22Rv1 (cell line): ENCODE results near the gene ITGAV.

Experiments
- H3K27ac ChIP-seq: fragments of 450-650 bp; 2 replicates; pipeline ENCODE4 v1.5.1; 2017
- ZFX ChIP-seq: fragments of 450-650 bp; IDR thresholded peaks from 2 replicates; pipeline ENCODE4 v1.6.1; 2017; ENCODE audit warnings: antibody characterized with exemption, borderline replicate concordance
- TF ChIP-seq, protein P1 (sequence below): fragments of 450-650 bp; IDR thresholded peaks from 2 replicates; pipeline ENCODE4 v1.5.1; 2017; ENCODE audit warnings: mild to moderate bottlenecking

The ITGAV gene

DNA sequence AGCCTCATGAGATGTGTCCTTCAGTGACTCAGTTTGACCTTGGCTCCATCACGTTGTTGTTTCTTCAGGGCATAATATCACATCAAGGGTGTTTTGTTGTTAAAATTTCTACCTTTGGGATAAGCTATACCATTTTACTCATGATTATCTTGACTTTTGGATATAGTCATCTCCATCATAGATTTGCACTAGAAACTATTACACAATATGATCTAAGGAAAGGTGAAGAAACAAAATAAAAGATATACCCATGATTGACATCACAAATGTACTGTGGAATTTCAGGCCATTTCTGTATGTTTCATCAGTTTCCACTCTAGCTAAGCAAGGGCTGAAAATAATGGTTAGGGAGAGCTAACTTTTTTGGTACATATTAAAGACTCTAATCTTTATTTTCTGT is 79.3 kb downstream of the ITGAV start:
- no peak overlapping the region for H3K27ac ChIP-seq
- TF ChIP-seq, protein P1, sequence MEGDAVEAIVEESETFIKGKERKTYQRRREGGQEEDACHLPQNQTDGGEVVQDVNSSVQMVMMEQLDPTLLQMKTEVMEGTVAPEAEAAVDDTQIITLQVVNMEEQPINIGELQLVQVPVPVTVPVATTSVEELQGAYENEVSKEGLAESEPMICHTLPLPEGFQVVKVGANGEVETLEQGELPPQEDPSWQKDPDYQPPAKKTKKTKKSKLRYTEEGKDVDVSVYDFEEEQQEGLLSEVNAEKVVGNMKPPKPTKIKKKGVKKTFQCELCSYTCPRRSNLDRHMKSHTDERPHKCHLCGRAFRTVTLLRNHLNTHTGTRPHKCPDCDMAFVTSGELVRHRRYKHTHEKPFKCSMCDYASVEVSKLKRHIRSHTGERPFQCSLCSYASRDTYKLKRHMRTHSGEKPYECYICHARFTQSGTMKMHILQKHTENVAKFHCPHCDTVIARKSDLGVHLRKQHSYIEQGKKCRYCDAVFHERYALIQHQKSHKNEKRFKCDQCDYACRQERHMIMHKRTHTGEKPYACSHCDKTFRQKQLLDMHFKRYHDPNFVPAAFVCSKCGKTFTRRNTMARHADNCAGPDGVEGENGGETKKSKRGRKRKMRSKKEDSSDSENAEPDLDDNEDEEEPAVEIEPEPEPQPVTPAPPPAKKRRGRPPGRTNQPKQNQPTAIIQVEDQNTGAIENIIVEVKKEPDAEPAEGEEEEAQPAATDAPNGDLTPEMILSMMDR = no peak
- no peak for TF ChIP-seq ZFX

DNA sequence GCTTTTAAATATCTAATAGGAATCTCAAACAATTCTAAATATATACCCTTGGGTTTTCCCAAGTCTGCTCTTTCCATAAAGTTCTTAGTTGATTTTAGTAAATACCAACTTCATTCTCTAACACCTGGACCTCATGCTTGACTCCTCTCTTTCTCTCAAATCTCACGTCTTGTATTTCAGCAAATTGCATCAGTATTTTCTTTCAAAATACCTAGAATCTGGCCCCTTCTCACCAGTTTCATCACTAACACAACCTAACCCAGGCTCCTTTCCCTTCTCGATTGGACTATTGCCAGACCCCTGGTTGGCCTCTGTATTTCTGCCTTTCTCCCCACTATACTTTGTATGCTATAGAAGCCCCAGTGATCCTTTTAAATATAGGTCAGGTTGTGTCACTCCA is 81.0 kb downstream of the ITGAV start:
- H3K27ac ChIP-seq = no peak overlapping the region
- no peak for TF ChIP-seq ZFX

DNA sequence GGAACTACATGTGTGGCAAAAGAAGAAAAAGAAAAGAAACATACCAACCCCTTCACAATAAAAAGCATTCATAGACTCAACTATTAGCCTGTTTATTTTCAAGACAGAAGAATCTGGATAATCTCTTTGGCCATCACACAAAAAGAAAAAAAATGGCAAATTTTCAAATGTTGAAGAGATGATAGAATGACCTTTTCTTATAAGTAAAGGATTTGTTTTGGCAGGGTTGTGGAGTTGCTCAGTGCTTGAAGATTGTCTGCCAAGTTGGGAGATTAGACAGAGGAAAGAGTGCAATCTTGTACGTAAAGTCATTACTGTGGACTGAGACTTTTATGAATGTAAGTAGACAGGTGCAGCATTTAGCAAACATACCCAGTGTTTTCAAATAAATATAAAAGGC is 85.5 kb downstream of the ITGAV start:
- H3K27ac ChIP-seq = no peak overlapping the region
- TF ChIP-seq ZFX = no peak
- TF ChIP-seq, protein P1 = no peak

DNA sequence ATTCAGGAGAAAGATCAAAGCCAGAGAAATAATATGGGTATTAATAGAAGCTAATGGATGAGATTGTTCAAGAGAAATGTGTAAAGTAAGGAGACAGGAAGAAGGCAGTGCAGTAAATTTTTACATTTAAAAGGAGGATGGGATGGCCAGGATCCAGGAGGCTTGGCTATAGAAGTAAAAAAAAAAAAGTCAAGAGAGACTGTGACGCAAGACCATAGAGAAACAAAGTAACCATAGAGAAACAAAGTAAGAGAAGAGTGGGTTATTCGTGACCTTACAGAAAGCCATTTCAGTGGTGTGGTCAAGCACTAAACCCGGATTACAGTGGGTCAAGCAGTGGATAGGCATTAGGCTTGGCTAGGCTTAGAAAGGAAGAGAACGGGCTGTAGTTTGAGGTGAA is 93.5 kb downstream of the ITGAV start:
- TF ChIP-seq, protein P1 = no peak
- no peak for TF ChIP-seq ZFX
- H3K27ac ChIP-seq = no peak overlapping the region

DNA sequence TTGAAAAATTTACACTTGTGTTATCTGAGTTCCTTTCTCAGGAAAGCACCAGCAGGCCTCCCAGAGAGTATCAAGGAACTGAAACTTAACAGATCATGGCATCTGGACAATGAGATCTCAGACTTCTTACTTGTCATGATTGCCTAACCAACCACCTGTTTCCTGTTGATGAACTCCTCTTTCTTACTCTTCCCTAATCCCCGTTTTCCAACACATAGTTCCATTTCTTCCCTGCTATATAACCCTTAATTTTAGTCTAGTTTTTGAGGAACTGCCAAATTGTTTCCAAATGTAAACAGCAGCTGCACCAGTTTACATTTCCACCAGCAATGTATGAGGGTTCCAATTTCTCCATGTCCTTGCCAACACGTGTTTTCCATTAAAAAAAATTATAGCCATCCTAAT is 98.0 kb downstream of the ITGAV start:
- H3K27ac ChIP-seq = no peak overlapping the region
- TF ChIP-seq, protein P1 = no peak
- no peak for TF ChIP-seq ZFX

DNA sequence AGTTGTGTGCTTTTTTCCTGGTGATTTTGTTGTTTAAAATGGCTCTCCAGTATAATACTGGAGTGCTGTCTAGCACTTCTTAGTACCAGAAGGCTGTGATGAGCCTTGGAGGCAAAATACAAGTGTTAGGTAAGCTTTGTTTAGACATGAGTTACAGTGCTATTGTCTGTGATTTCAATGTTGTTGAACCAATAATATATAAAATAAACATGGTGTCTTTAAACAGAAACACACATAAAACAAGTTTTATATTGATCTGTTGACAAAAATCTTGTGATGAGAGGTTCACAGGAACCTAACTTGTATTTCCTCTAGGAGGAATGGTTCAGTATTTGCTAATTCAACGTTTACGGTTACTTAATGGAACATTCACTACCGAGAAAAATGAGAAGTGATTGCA is 99.0 kb downstream of the ITGAV start:
- TF ChIP-seq, protein P1 = no peak
- TF ChIP-seq ZFX = no peak

DNA sequence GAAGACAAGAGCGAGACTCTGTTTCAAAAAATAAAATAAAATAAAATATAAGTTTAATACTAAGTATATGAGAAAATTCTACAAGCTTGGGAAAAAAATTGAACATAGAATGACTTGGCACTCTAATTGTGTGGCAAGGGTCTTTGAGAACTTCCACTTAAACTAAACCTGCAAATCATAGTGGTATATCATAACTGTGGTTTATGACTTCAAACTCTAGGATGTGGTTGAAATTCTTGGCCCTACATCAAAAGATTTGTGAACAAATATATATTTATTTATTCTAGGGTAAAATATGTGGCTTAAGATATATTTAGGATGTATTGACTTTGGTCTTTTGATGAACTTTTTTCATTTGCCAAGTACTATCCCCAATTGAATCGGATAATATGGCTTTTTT is 100.9 kb downstream of the ITGAV start:
- TF ChIP-seq ZFX = no peak
- TF ChIP-seq, protein P1 = no peak
- no peak overlapping the region for H3K27ac ChIP-seq

More for the DNA sequence above, 99.0 kb downstream of the ITGAV start:
- H3K27ac ChIP-seq = no peak overlapping the region

DNA sequence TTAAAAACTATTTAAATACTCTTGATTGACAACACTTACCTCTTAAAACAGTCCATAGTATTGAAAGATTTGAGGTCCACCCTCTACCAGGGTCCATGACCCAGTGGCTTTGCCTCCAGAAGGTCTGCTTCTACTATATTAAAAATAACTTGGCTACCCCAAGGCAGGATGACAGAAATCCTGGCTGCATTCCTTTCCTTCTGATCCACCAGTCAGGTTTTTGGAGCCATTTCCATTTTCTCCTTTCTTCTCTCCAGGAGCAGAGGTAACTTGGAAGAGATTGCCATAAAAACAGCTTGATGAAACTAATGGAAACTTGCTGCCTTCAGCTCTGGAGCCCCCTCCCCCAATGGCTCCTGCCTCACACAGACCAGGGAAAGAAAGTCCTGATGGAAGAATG is 101.4 kb downstream of the ITGAV start:
- no peak overlapping the region for H3K27ac ChIP-seq

More for the DNA sequence above, 101.4 kb downstream of the ITGAV start:
- no peak for TF ChIP-seq ZFX
- TF ChIP-seq, protein P1 = no peak
